HT-29 (cell line): ENCODE data around the gene HTR1D. TPM values are rescaled to one million over a fixed set of nuclear protein-coding genes. Genes with fewer than 3 reads are reported as not detected.
A peak's percentile ranks its signal among the peaks of the same experiment; 100 is the strongest.

Source experiments
- DNase-seq: peaks from one replicate; pipeline ENCODE4 v3.0.0-alpha.2; 2015; ENCODE audit warnings: low spot score
- small RNA-seq: library from RNA; depleted of rRNA; stranded (forward); fragments of <200 nt; gene quantifications from one replicate; pipeline ENCODE3, GENCODE V24; 2014
- total RNA-seq: library from RNA; depleted of rRNA; stranded (reverse); fragments of >200 nt; shearing (Covaris generic); gene quantifications from 2 replicates; pipeline ENCODE4 v1.2.3, GENCODE V29; 2014; rRNA removed

Gene HTR1D
- total RNA-seq, 1 experiment from 2014 or later, result 1.0 TPM

GRCh38 chr1:23150742-23151141, 66.6 kb downstream of the HTR1D start:
- no peak for DNase-seq

GRCh38 chr1:23150125-23150524, 67.2 kb downstream of the HTR1D start:
- no peak for DNase-seq

GRCh38 chr1:23149114-23149513, 68.2 kb downstream of the HTR1D start:
- peak; percentile 76 for DNase-seq

GRCh38 chr1:23148084-23148483, 69.2 kb downstream of the HTR1D start:
- DNase-seq, result no peak

Small RNAs within 50 kb of the gene (small RNA-seq; reads per million reads assigned to genes)
- gene RNU6-135P, result not detected
- not detected for gene RNU6-514P

Other genes with a start within 250 kb of the HTR1D start
- gene LACTBL1, start 244.6 kb downstream of the HTR1D start, total RNA-seq, result not detected in 2 replicates
- not detected in 2 replicates for gene TEX46, start 201.7 kb downstream of the HTR1D start, total RNA-seq
- 113 and 130 TPM in 2 replicates for gene KDM1A, start 198.0 kb downstream of the HTR1D start, total RNA-seq
- gene LUZP1, start 48.6 kb downstream of the HTR1D start, total RNA-seq, result 14.4 and 16.4 TPM in 2 replicates
- 101 and 130 TPM in 2 replicates for gene HNRNPR, start 126.8 kb upstream of the HTR1D start, total RNA-seq
- 2.7 and 2.9 TPM in 2 replicates for gene ZNF436, start 152.3 kb upstream of the HTR1D start, total RNA-seq
- gene TCEA3, start 207.2 kb upstream of the HTR1D start, total RNA-seq, result 2.1 and 2.3 TPM in 2 replicates